IMR-90 (cell line): ENCODE measurements around the gene TSGA10. TPM values are rescaled to one million over a fixed set of nuclear protein-coding genes. Genes with fewer than 3 reads are reported as not detected.

Experiments
- ATAC-seq: fragments of 200-7000 bp; cut with Tn5 transposase; 2 replicates; pipeline ENCODE4 v1.9.1; 2020; ENCODE audit warnings: low read depth, mild to moderate bottlenecking, moderate library complexity
- BruUV-seq: library from RNA; stranded (reverse); fragments of 400-500 nt; replicated peaks from 2 replicates; lab custom pipeline; 2021; lab: Mats Ljungman, UMichigan
- CTCF ChIA-PET: fragments of 300-600 bp; formaldehyde crosslinking; extraction: SDS; loops from one replicate; lab custom pipeline; 2021; ENCODE audit warnings: antibody characterized with exemption; lab: Yijun Ruan, JAX
- POLR2A ChIA-PET: fragments of 300-600 bp; sonication (Branson Sonifier 250); formaldehyde crosslinking; loops from one replicate; lab custom pipeline; 2022; ENCODE audit warnings: antibody characterized with exemption; ENCODE audit not compliant: unreplicated experiment; lab: Charles Lee
- DNase-seq: peaks from one replicate; pipeline ENCODE4 v3.0.0; 2013
- H2AFZ ChIP-seq: replicated peaks from 2 replicates; pipeline ENCODE3; 2013; ENCODE audit warnings: low read length, mild to moderate bottlenecking; ENCODE audit not compliant: poor library complexity
- H2AK5ac ChIP-seq: 2 replicates; pipeline ENCODE4 v1.6.1; 2013; ENCODE audit warnings: low read depth, low read length, inconsistent platforms
- H2AK9ac ChIP-seq: replicated peaks from 2 replicates; pipeline ENCODE3; 2013; ENCODE audit warnings: mild to moderate bottlenecking, low read depth, low read length, moderate library complexity; ENCODE audit not compliant: poor library complexity
- H2BK120ac ChIP-seq: 2 replicates; pipeline ENCODE4 v1.6.1; 2013; ENCODE audit warnings: low read depth, low read length, inconsistent platforms
- H2BK15ac ChIP-seq: 3 replicates; pipeline ENCODE4 v1.6.1; 2013; ENCODE audit warnings: low read depth, low read length, inconsistent platforms
- H2BK20ac ChIP-seq: 2 replicates; pipeline ENCODE4 v1.6.1; 2013; ENCODE audit warnings: low read depth, mild to moderate bottlenecking, inconsistent platforms, low read length, moderate library complexity
- H2BK5ac ChIP-seq: 2 replicates; pipeline ENCODE4 v1.6.1; 2013; ENCODE audit warnings: mild to moderate bottlenecking, low read depth, low read length, inconsistent platforms; ENCODE audit not compliant: poor library complexity, severe bottlenecking
- H3K14ac ChIP-seq: replicated peaks from 2 replicates; pipeline ENCODE4 v1.6.1; 2013; ENCODE audit warnings: low read depth, low read length, inconsistent platforms
- H3K18ac ChIP-seq: 2 replicates; pipeline ENCODE4 v1.6.1; 2013; ENCODE audit warnings: low read depth, low read length, control low read depth
- H3K23ac ChIP-seq: 2 replicates; pipeline ENCODE4 v1.6.1; 2013; ENCODE audit warnings: low read depth, low read length, inconsistent platforms
- H3K27ac ChIP-seq: 2 replicates; pipeline ENCODE4 v1.5.1; 2013; ENCODE audit warnings: mild to moderate bottlenecking, control low read depth, low read length; ENCODE audit not compliant: insufficient read depth
- H3K27me3 ChIP-seq: 2 replicates; pipeline ENCODE4 v1.6.1; 2013; ENCODE audit warnings: low read length; ENCODE audit not compliant: control insufficient read depth, insufficient read depth
- H3K36me3 ChIP-seq: 2 replicates; pipeline ENCODE4 v1.6.1; 2013; ENCODE audit warnings: low read length, mixed read lengths; ENCODE audit not compliant: control insufficient read depth, insufficient read depth
- H3K4ac ChIP-seq: 2 replicates; pipeline ENCODE4 v1.6.1; 2013; ENCODE audit warnings: low read depth, low read length, inconsistent platforms
- H3K4me1 ChIP-seq: 2 replicates; pipeline ENCODE4 v1.6.1; 2013; ENCODE audit warnings: low read length, mixed read lengths; ENCODE audit not compliant: control insufficient read depth, insufficient read depth
- H3K4me2 ChIP-seq: 2 replicates; pipeline ENCODE4 v1.6.1; 2013; ENCODE audit warnings: low read depth, mild to moderate bottlenecking, control low read depth, low read length, moderate library complexity
- H3K4me3 ChIP-seq: 2 replicates; pipeline ENCODE4 v1.5.1; 2013; ENCODE audit warnings: low read depth, mild to moderate bottlenecking, control low read depth, low read length, moderate library complexity; ENCODE audit not compliant: insufficient read depth
- H3K56ac ChIP-seq: 2 replicates; pipeline ENCODE4 v1.6.1; 2013; ENCODE audit warnings: low read length, inconsistent platforms; ENCODE audit not compliant: insufficient read depth; ENCODE audit errors: extremely low read depth
- H3K79me1 ChIP-seq, 2 experiments: 2 replicates each; pipeline ENCODE4 v1.6.1; 2013; ENCODE audit warnings: low read length in 2 of 2, inconsistent platforms in 1 of 2, low read depth in 1 of 2
- H3K9ac ChIP-seq: 2 replicates; pipeline ENCODE4 v1.6.1; 2013; ENCODE audit warnings: low read depth, low read length, control low read depth
- H3K9me1 ChIP-seq: 2 replicates; pipeline ENCODE4 v1.6.1; 2013; ENCODE audit warnings: low read length, inconsistent platforms; ENCODE audit not compliant: insufficient read depth
- H3K9me3 ChIP-seq: 2 replicates; pipeline ENCODE4 v1.6.1; 2013; ENCODE audit warnings: low read length; ENCODE audit not compliant: control insufficient read depth, insufficient read depth
- H4K20me1 ChIP-seq: 2 replicates; pipeline ENCODE4 v1.6.1; 2013; ENCODE audit warnings: low read length, inconsistent platforms; ENCODE audit not compliant: insufficient read depth
- H4K5ac ChIP-seq: 2 replicates; pipeline ENCODE4 v1.6.1; 2013; ENCODE audit warnings: mild to moderate bottlenecking, low read depth, low read length, control low read depth
- H4K8ac ChIP-seq, 2 experiments: 2 replicates each; pipeline ENCODE4 v1.6.1; 2013; ENCODE audit warnings: low read depth in 2 of 2, low read length in 2 of 2, control low read depth in 1 of 2, inconsistent platforms in 1 of 2
- H4K91ac ChIP-seq: 2 replicates; pipeline ENCODE4 v1.6.1; 2013; ENCODE audit warnings: low read depth, low read length, inconsistent platforms; ENCODE audit not compliant: insufficient read depth
- BHLHE40 ChIP-seq: fragments of 150-350 bp; IDR thresholded peaks from 2 replicates; pipeline ENCODE4 v1.6.1; 2016; ENCODE audit warnings: mild to moderate bottlenecking, low read depth, low read length
- NFE2L2 ChIP-seq: fragments of 150-350 bp; IDR thresholded peaks from 2 replicates; pipeline ENCODE4 v1.6.1; 2016; ENCODE audit warnings: low read depth, mild to moderate bottlenecking, low read length
- RCOR1 ChIP-seq: IDR thresholded peaks from 2 replicates; pipeline ENCODE4 v1.6.1; 2012; ENCODE audit warnings: mild to moderate bottlenecking, low read length, improper control_type of control experiment; ENCODE audit not compliant: insufficient replicate concordance
- WGBS, 2 experiments: methylation state at CpG; one replicate each; pipeline versions ENCODE4 v1.1.5 to v1.1.7; 2013; ENCODE audit warnings: missing lambda C conversion rate in 2 of 2; ENCODE audit not compliant: insufficient read length in 1 of 2; ENCODE audit errors: extremely low coverage in 2 of 2; 5-methylcytosine and 5-hydroxymethylcytosine counted together
- dilution Hi-C: fragments of 300-500 bp; cut with HindIII; formaldehyde crosslinking; loops from one replicate; pipeline ENCODE4 v1.14.3; 2018; ENCODE audit warnings: low sequenced_read_pairs; ENCODE audit not compliant: unreplicated experiment
- in situ Hi-C: fragments of 300-500 bp; cut with MboI; formaldehyde crosslinking; loops from 3 replicates; pipeline ENCODE4 v1.14.3; 2019; ENCODE audit warnings: low sequenced_read_pairs, inconsistent platforms, mixed read lengths
- intact Hi-C: fragments of 100-400 bp; cut with micrococcal nuclease; formaldehyde crosslinking; loops from 2 replicates; pipeline ENCODE4 v1.10.0; 2022
- polyA plus RNA-seq, 3 experiments: library from polyadenylated mRNA; depleted of rRNA; stranded (reverse); fragments of >200 nt; gene quantifications; 2 replicates each; pipeline ENCODE4 v1.2.3, GENCODE V29; 2012; ENCODE audit warnings: low replicate concordance in 1 of 3
- total RNA-seq: library from RNA; depleted of rRNA; stranded (reverse); fragments of >200 nt; gene quantifications from 2 replicates; pipeline ENCODE4 v1.2.3, GENCODE V29; 2012

TSGA10 gene
- total and polyA plus RNA-seq, 2 of the 4 experiments (the other 2 are of a cell fraction): 0.32 to 0.54 TPM

GRCh38 chr2:99106913-99107312, 47.8 kb downstream of the TSGA10 start:
- Histone ChIP-seq H3K9me3 (no peaks in the 10 kb centered on the region), H3K18ac (no peak overlapping the region), H4K91ac (no peak overlapping the region), H4K5ac (no peak overlapping the region), H2AK5ac (no peak overlapping the region), H3K27ac (no peak overlapping the region), H2AFZ (no peak overlapping the region), H3K23ac (no peak overlapping the region), H4K20me1 (no peaks in the 10 kb centered on the region), H3K14ac (no peak overlapping the region), H3K9me1 (no peaks in the 10 kb centered on the region), H2BK5ac (no peak overlapping the region), H3K27me3 (no peaks in the 10 kb centered on the region; the same call in 1 of the 2 replicates), H3K9ac (no peak overlapping the region), H3K79me1 (no peaks in the 10 kb centered on the region), H3K4me1 (no peaks in the 10 kb centered on the region), H3K4ac (no peak overlapping the region), H2BK20ac (no peak overlapping the region), H2BK120ac (no peak overlapping the region), H3K56ac (no peak overlapping the region), H4K8ac (no peak overlapping the region), H2AK9ac (no peak overlapping the region), H3K4me3 (no peak overlapping the region), H2BK15ac (no peak overlapping the region), H3K4me2 (no peak overlapping the region), H3K36me3 (no peaks in the 10 kb centered on the region)
- ATAC-seq (no peak), DNase-seq (no peak)
- in situ Hi-C loops: no loop called here
- intact Hi-C loops: no loop called here
- TF ChIP-seq NFE2L2: peak; percentile 77
- TF ChIP-seq BHLHE40: no peak
- no peak for TF ChIP-seq RCOR1
- ChIA-PET POLR2A (no interaction called here), CTCF (no interaction called here)
- dilution Hi-C loops: no loop called here
- no TSS peak for BruUV-seq
- 6% methylated on average over 2 of the region's 2 CpGs; no CpG with 5 or more reads in 1 of the 2 experiments for WGBS, 2 experiments
